Fibroblast of mammary gland (primary cell): ENCODE data around the gene APP.

Source experiments
- DNase-seq: peaks from one replicate; pipeline ENCODE4 v3.0.0-alpha.2; 2010; ENCODE audit warnings: low read depth
- H3K4me3 ChIP-seq: 2 replicates; pipeline ENCODE4 v1.5.1; 2011; ENCODE audit warnings: low read depth, mild to moderate bottlenecking, low read length, moderate library complexity; ENCODE audit not compliant: control insufficient read depth
- CTCF ChIP-seq: conservative IDR thresholded peaks from 2 replicates; pipeline ENCODE4 v1.5.1; 2011; ENCODE audit warnings: low read depth, low read length, inconsistent platforms; ENCODE audit not compliant: control insufficient read depth, insufficient read depth

APP gene

GRCh38 chr21:26099610-26100219, 70.9 kb downstream of the APP start:
- DNase-seq, result no peak
- TF ChIP-seq CTCF, result no peak
- no peak overlapping the region for H3K4me3 ChIP-seq

- H3K4me3 ChIP-seq, result no peak overlapping the region
- DNase-seq, result no peak
- no peak for TF ChIP-seq CTCF
These were observed 71.7 kb downstream of the APP start for GRCh38 chr21:26098772-26099397.

GRCh38 chr21:26097475-26097874, 73.1 kb downstream of the APP start:
- no peak for TF ChIP-seq CTCF
- no peak for DNase-seq
- no peak overlapping the region for H3K4me3 ChIP-seq

GRCh38 chr21:26096494-26097371, 73.8 kb downstream of the APP start:
- H3K4me3 ChIP-seq, result no peak overlapping the region
- DNase-seq, result no peak
- no peak for TF ChIP-seq CTCF

GRCh38 chr21:26095131-26095530, 75.4 kb downstream of the APP start:
- DNase-seq, result peak; percentile 29
- TF ChIP-seq CTCF, result no peak
- H3K4me3 ChIP-seq, result no peak overlapping the region

- H3K4me3 ChIP-seq, result no peak overlapping the region
- peak; percentile 36 for DNase-seq
- no peak for TF ChIP-seq CTCF
These were observed 77.4 kb downstream of the APP start for GRCh38 chr21:26093122-26093521.
